Vagina (tissue), 2 donors: ENCODE measurements around the gene ASIC3. TPM values are rescaled to one million over a fixed set of nuclear protein-coding genes. Genes with fewer than 3 reads are reported as not detected.

Source experiments
- DNase-seq, 2 donors: peaks; one replicate each; pipeline ENCODE4 v3.0.0-alpha.2; 2017; ENCODE audit errors: extremely low spot score in 2 of 2
- H3K27ac ChIP-seq: fragments of 200-600 bp; sonication (generic); one replicate; pipeline ENCODE4 v1.5.1; 2019
- H3K27me3 ChIP-seq: fragments of 200-600 bp; sonication (generic); one replicate; pipeline ENCODE4 v1.5.1; 2019
- H3K36me3 ChIP-seq, 2 donors: fragments of 200-600 bp; sonication (generic); one replicate each; pipeline ENCODE4 v1.5.1; 2017 to 2019
- H3K4me1 ChIP-seq: fragments of 200-600 bp; sonication (generic); one replicate; pipeline ENCODE4 v1.5.1; 2019
- H3K4me3 ChIP-seq, 2 donors: fragments of 200-600 bp; sonication (generic); 1 replicate in 1 of 2; 2 replicates in 1 of 2; pipeline ENCODE4 v1.5.1; 2016 to 2019
- H3K9me3 ChIP-seq: fragments of 200-600 bp; sonication (generic); one replicate; pipeline ENCODE4 v1.5.1; 2019
- CTCF ChIP-seq, 3 experiments: fragments of 450-650 bp in 2 of 3; fragments of 200-600 bp in 1 of 3; sonication (generic) in 1 of 3; IDR thresholded peaks; one replicate each; pipeline ENCODE4 v1.5.1; 2017 to 2019; ENCODE audit warnings: antibody characterized with exemption in 3 of 3, mild to moderate bottlenecking in 2 of 3, moderate library complexity in 2 of 3
- POLR2A ChIP-seq, 2 donors: fragments of 450-650 bp; IDR thresholded peaks; one replicate each; pipeline ENCODE4 v1.6.1; 2017; ENCODE audit warnings: antibody characterized with exemption in 2 of 2, mild to moderate bottlenecking in 2 of 2, moderate library complexity in 2 of 2
- POLR2AphosphoS5 ChIP-seq, 2 donors: sonication (generic); formaldehyde crosslinking; IDR thresholded peaks; one replicate each; pipeline ENCODE4 v1.9.0; 2017; ENCODE audit warnings: antibody characterized with exemption in 2 of 2, mild to moderate bottlenecking in 2 of 2, low read depth in 1 of 2; ENCODE audit not compliant: insufficient read depth in 1 of 2
- intact Hi-C: fragments of 100-400 bp; cut with DNase I; formaldehyde crosslinking; loops from one replicate; pipeline ENCODE4 v1.15.1; 2023
- total RNA-seq: library from RNA; depleted of rRNA; stranded (reverse); fragments of >200 nt; gene quantifications from one replicate; pipeline ENCODE4 v1.2.3, GENCODE V29; 2016

Gene ASIC3
- total RNA-seq, 1 donor from 2014 or later: 3.7 TPM

- Histone ChIP-seq H3K4me3 (no peak overlapping the region), H3K4me1 (peaks cover 10% of the 10 kb centered on the region), H3K27me3 (no peaks in the 10 kb centered on the region), H3K36me3 (no peaks in the 10 kb centered on the region), H3K27ac (no peak overlapping the region), H3K9me3 (no peaks in the 10 kb centered on the region)
- no peak for TF ChIP-seq CTCF (IDR thresholded peaks at IDR 0.05)
- TF ChIP-seq POLR2AphosphoS5 (IDR thresholded peaks at IDR 0.05; ENCODE audit: insufficient read depth in 1 of 2, low read depth in 1 of 2): no peak
- no peak for TF ChIP-seq POLR2A (IDR thresholded peaks at IDR 0.05)
- intact Hi-C loops: no loop called here
- no peak for DNase-seq
Observed at GRCh38 chr7:151003572-151003971, 44.8 kb upstream of the ASIC3 start.

GRCh38 chr7:151005566-151005965 is 42.8 kb upstream of the ASIC3 start:
- Histone ChIP-seq H3K27ac (no peak overlapping the region), H3K27me3 (no peaks in the 10 kb centered on the region), H3K4me1 (peaks cover 25% of the 10 kb centered on the region), H3K36me3 (no peaks in the 10 kb centered on the region), H3K4me3 (no peak overlapping the region), H3K9me3 (no peaks in the 10 kb centered on the region)
- no peak for DNase-seq
- intact Hi-C loops: no loop called here
- TF ChIP-seq POLR2A (IDR thresholded peaks at IDR 0.05): no peak
- no peak for TF ChIP-seq POLR2AphosphoS5 (IDR thresholded peaks at IDR 0.05; ENCODE audit: insufficient read depth in 1 of 2, low read depth in 1 of 2)
- TF ChIP-seq CTCF (IDR thresholded peaks at IDR 0.05): no peak

- intact Hi-C loops: no loop called here
- no peak for TF ChIP-seq POLR2A (IDR thresholded peaks at IDR 0.05)
- no peak for TF ChIP-seq POLR2AphosphoS5 (IDR thresholded peaks at IDR 0.05; ENCODE audit: insufficient read depth in 1 of 2, low read depth in 1 of 2)
- no peak for TF ChIP-seq CTCF (IDR thresholded peaks at IDR 0.05)
- no peak overlapping the region for H3K27ac ChIP-seq
Observed at GRCh38 chr7:151006590-151007300, 41.6 kb upstream of the ASIC3 start.

GRCh38 chr7:151007469-151007898 is 40.8 kb upstream of the ASIC3 start:
- Histone ChIP-seq H3K4me3 (no peak overlapping the region), H3K36me3 (no peaks in the 10 kb centered on the region), H3K4me1 (peaks cover 29% of the 10 kb centered on the region), H3K27ac (no peak overlapping the region), H3K9me3 (no peaks in the 10 kb centered on the region), H3K27me3 (no peaks in the 10 kb centered on the region)
- intact Hi-C loops: no loop called here
- no peak for TF ChIP-seq POLR2AphosphoS5 (IDR thresholded peaks at IDR 0.05; ENCODE audit: insufficient read depth in 1 of 2, low read depth in 1 of 2)
- no peak for TF ChIP-seq POLR2A (IDR thresholded peaks at IDR 0.05)
- no peak for TF ChIP-seq CTCF (IDR thresholded peaks at IDR 0.05)
- DNase-seq: no peak

More at GRCh38 chr7:151006590-151007300, 41.6 kb upstream of the ASIC3 start:
- H3K9me3 ChIP-seq: no peaks in the 10 kb centered on the region
- no peaks in the 10 kb centered on the region for H3K27me3 ChIP-seq
- no peak for DNase-seq
- H3K36me3 ChIP-seq: no peaks in the 10 kb centered on the region
- H3K4me3 ChIP-seq: no peak overlapping the region
- peaks cover 27% of the 10 kb centered on the region for H3K4me1 ChIP-seq

GRCh38 chr7:151008143-151008510 is 40.2 kb upstream of the ASIC3 start:
- intact Hi-C loops: no loop called here
- Histone ChIP-seq H3K4me3 (no peak overlapping the region), H3K27me3 (no peaks in the 10 kb centered on the region), H3K36me3 (no peaks in the 10 kb centered on the region), H3K9me3 (no peaks in the 10 kb centered on the region), H3K27ac (no peak overlapping the region), H3K4me1 (peaks cover 36% of the 10 kb centered on the region)
- TF ChIP-seq POLR2A (IDR thresholded peaks at IDR 0.05) (no peak), POLR2AphosphoS5 (IDR thresholded peaks at IDR 0.05; ENCODE audit: insufficient read depth in 1 of 2, low read depth in 1 of 2) (no peak), CTCF (IDR thresholded peaks at IDR 0.05) (no peak)
- DNase-seq: no peak
